NT2/D1 (cell line): Measurements from ENCODE around the gene MUSK.

ENCODE experiments used
- SUZ12 ChIP-seq: IDR thresholded peaks from 2 replicates; pipeline ENCODE4 v1.6.1; 2011; ENCODE audit not compliant: insufficient read length, insufficient read depth; ENCODE audit errors: extremely low read depth
- YY1 ChIP-seq: IDR thresholded peaks from 2 replicates; pipeline ENCODE4 v1.6.1; 2011; ENCODE audit not compliant: insufficient read length, insufficient read depth
- ZNF274 ChIP-seq: IDR thresholded peaks from 2 replicates; pipeline ENCODE4 v1.6.1; 2011; ENCODE audit warnings: mild to moderate bottlenecking, low read depth, low read length

DNA sequence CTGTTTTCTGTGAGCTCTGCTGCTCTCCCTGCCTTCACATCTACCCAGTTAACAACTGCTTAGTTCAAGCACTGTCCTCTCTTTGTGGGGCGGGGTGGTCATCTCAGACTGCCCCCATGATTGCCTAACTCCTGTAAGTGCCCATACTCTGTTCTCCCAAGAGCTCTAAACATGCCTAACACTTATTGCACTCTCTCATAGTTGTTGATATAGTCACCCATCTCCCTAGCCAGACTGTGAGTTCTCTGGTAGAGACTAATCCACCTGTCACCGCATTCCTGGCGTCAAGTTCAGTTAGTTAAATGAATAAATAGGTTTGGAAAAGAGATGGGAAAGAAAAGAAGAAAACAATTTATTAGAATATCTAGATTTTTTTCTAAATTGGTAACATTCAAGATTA lies 18.3 kb upstream of the MUSK start:
- TF ChIP-seq ZNF274, result no peak
- no peak for TF ChIP-seq YY1
- no peak for TF ChIP-seq SUZ12
